ENCODE results near the gene MT3.

The MT3 gene

GRCh38 chr16:56635441-56635967 is 46.2 kb downstream of the MT3 start:
- H3K4me3 ChIP-seq (ENCODE audit: low read length), result no peak overlapping the region
- no peak for TF ChIP-seq ZNF274 (IDR thresholded peaks at IDR 0.05; ENCODE audit: low read depth, low read length)

- no peak overlapping the region for H3K4me3 ChIP-seq (ENCODE audit: low read length)
- TF ChIP-seq ZNF274 (IDR thresholded peaks at IDR 0.05; ENCODE audit: low read depth, low read length), result no peak
Observed at GRCh38 chr16:56636616-56637413, 47.5 kb downstream of the MT3 start.

- no peak for TF ChIP-seq ZNF274 (IDR thresholded peaks at IDR 0.05; ENCODE audit: low read depth, low read length)
- H3K4me3 ChIP-seq (ENCODE audit: low read length), result no peak within 1 kb of the TSS
Observed at GRCh38 chr16:56637814-56638750, 48.8 kb downstream of the MT3 start, which contains the start of gene MT1A. TSS of gene MT1A (plus strand) at chr16:56638666. CDS start at chr16:56638739, 73 bp downstream.

GRCh38 chr16:56639045-56639444 is 49.7 kb downstream of the MT3 start:
- no peak for TF ChIP-seq ZNF274 (IDR thresholded peaks at IDR 0.05; ENCODE audit: low read depth, low read length)
- no peak overlapping the region for H3K4me3 ChIP-seq (ENCODE audit: low read length)

GRCh38 chr16:56640076-56640475 is 50.7 kb downstream of the MT3 start:
- no peak for TF ChIP-seq ZNF274 (IDR thresholded peaks at IDR 0.05; ENCODE audit: low read depth, low read length)
- no peak overlapping the region for H3K4me3 ChIP-seq (ENCODE audit: low read length)

Data from GM08714 (cell line).